Memory B cell (primary cell): ENCODE measurements around the gene TAS2R16.
"Not testable (repeated sequence)": the region's sequence is repeated elsewhere in the genome, so short reads cannot be mapped to it uniquely, and the experiment has no call there.

ENCODE experiments used
- ATAC-seq: fragments of 150-1000 bp; cut with Tn5 transposase; 2 replicates; pipeline ENCODE4 v1.10.0; 2021; ENCODE audit warnings: low read depth, mild to moderate bottlenecking, moderate library complexity
- DNase-seq, 2 donors: peaks; one replicate each; pipeline ENCODE4 v3.0.0; 2022; ENCODE audit warnings: low spot score in 2 of 2
- H3K27ac Mint-ChIP-seq: one replicate; pipeline ENCODE4 v1.8.0; 2022; ENCODE audit warnings: mild to moderate bottlenecking, moderate library complexity, mixed read lengths
- H3K27me3 Mint-ChIP-seq: one replicate; pipeline ENCODE4 v1.8.0; 2022; ENCODE audit warnings: mixed read lengths
- H3K36me3 Mint-ChIP-seq: one replicate; pipeline ENCODE4 v1.8.0; 2022; ENCODE audit warnings: mild to moderate bottlenecking, mixed read lengths
- H3K4me1 Mint-ChIP-seq: one replicate; pipeline ENCODE4 v1.8.0; 2022; ENCODE audit warnings: mixed read lengths
- H3K4me3 Mint-ChIP-seq: one replicate; pipeline ENCODE4 v1.8.0; 2022; ENCODE audit warnings: mild to moderate bottlenecking, moderate library complexity, mixed read lengths
- H3K9me3 Mint-ChIP-seq: one replicate; pipeline ENCODE4 v1.8.0; 2022; ENCODE audit warnings: mixed read lengths

TAS2R16 gene

DNA sequence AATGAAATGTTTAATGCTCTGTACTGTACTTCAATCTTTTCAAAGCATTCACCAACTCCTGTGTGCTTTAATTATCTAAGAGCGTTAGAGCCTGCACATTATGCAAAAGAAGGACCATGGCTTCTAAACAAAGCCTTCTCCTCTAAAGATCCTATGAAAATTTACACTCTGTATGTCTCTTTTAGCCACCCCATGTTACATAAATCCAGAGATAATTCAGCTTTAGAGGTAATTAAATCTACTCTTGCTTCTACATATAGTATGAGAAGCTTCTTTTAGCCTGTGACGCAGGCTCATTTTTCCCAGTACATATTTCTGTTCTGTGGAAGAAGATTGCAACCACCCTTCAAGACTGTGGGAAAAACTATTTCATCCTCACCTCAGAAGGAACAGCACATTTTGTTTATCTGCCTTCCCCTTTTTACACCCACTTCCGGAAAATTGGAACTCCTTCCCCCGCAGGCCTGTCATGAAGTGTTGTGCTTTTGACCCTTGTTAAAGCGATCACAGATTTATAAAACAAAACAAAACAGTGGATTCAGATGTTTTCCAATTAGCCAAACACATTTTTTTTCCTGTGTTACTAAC, 8.1 kb upstream of the TAS2R16 start:
- Mint-ChIP-seq H3K27ac (no peak overlapping the region), H3K4me1 (no peaks in the 10 kb centered on the region), H3K9me3 (peaks cover 6% of the 10 kb centered on the region), H3K27me3 (no peaks in the 10 kb centered on the region), H3K4me3 (no peak overlapping the region), H3K36me3 (no peaks in the 10 kb centered on the region)
- ATAC-seq (no peak), DNase-seq (no peak)

DNA sequence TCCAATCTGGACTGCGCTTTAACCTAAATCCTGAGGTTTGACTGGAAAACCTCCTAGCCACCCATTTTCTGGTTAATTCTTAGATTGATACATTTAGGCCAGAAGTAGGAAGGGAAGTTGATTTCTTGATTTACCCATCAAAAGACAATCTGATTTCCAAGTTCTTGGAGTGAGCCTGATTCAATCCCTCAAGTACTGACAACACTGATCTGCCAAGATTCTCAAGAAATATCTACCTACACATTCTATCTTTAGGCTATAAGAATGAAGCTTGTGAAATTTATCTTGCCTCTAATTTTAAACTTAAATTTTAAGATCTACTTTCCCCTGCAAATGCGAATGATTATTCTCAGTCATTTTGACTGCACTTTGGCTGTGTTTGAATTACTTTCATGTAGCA, 5.9 kb downstream of the TAS2R16 start:
- DNase-seq (no peak), ATAC-seq (no peak)
- no peak overlapping the region for H3K4me3 Mint-ChIP-seq
- H3K27me3 Mint-ChIP-seq, result no peaks in the 10 kb centered on the region
- H3K4me1 Mint-ChIP-seq, result no peaks in the 10 kb centered on the region
- peaks cover 9% of the 10 kb centered on the region for H3K9me3 Mint-ChIP-seq
- no peaks in the 10 kb centered on the region for H3K36me3 Mint-ChIP-seq
- no peak overlapping the region for H3K27ac Mint-ChIP-seq

GRCh38 chr7:122989041-122989440, 6.5 kb downstream of the TAS2R16 start:
- Mint-ChIP-seq H3K27me3 (no peaks in the 10 kb centered on the region), H3K4me1 (no peaks in the 10 kb centered on the region), H3K36me3 (no peaks in the 10 kb centered on the region), H3K9me3 (peaks cover 9% of the 10 kb centered on the region), H3K27ac (no peak overlapping the region), H3K4me3 (no peak overlapping the region)
- DNase-seq (no peak), ATAC-seq (no peak)

- no peak overlapping the region for H3K4me3 Mint-ChIP-seq
These were observed 7.2 kb downstream of the TAS2R16 start for GRCh38 chr7:122988333-122988732.

DNA sequence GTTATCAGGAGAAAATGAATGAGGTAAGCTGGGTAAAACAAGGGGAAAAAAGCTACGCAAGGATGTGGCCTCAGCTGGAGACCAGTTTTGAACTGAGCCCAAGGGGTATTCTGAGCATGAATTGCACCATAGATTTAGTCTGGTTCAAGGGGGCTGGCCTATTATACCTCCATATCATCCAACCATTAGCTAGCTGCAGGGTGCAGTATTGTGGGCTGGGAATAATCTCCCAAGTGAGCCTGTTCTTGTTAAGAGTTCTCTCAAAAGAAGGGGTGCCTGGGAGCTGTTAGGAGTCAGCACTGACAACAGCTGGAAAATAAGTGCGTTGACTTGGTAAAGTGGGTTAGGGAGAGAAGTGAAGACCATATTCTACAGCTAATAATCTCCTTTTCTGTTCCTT, 8.0 kb downstream of the TAS2R16 start:
- H3K27me3 Mint-ChIP-seq, result no peaks in the 10 kb centered on the region
- H3K4me1 Mint-ChIP-seq, result no peaks in the 10 kb centered on the region
- H3K4me3 Mint-ChIP-seq, result no peak overlapping the region
- H3K27ac Mint-ChIP-seq, result no peak overlapping the region
- H3K36me3 Mint-ChIP-seq, result no peaks in the 10 kb centered on the region
- DNase-seq (no peak), ATAC-seq (no peak)
- H3K9me3 Mint-ChIP-seq, result peaks cover 3% of the 10 kb centered on the region

More at GRCh38 chr7:122988333-122988732, 7.2 kb downstream of the TAS2R16 start:
- H3K27me3 Mint-ChIP-seq, result no peaks in the 10 kb centered on the region
- H3K9me3 Mint-ChIP-seq, result peaks cover 4% of the 10 kb centered on the region
- no peaks in the 10 kb centered on the region for H3K4me1 Mint-ChIP-seq
- no peaks in the 10 kb centered on the region for H3K36me3 Mint-ChIP-seq
- DNase-seq, result no peak
- ATAC-seq, result no peak
- no peak overlapping the region for H3K27ac Mint-ChIP-seq

DNA sequence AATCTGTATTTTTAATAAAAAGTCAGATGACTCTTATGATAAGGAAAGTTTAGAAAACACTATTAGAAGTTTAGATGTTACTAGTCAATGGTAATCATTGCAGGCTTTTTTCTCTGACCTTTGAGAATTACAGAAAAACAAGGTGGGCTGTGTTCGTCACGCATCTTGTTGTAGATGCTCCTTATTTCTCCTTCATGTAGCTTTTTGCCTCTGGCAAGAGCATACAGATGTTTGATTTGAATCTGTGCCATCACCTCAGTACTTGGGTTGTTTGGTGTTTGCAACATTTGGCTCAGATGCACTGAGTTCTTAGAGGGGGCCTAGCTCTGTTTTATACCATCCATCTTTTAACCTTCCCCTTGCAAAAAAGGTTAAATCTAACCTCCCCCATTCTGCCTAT, 11.5 kb downstream of the TAS2R16 start:
- no peak overlapping the region for H3K4me3 Mint-ChIP-seq
- H3K27ac Mint-ChIP-seq, result no peak overlapping the region
- no peaks in the 10 kb centered on the region for H3K4me1 Mint-ChIP-seq
- no peaks in the 10 kb centered on the region for H3K27me3 Mint-ChIP-seq
- no peaks in the 10 kb centered on the region for H3K36me3 Mint-ChIP-seq
- no peak for DNase-seq
- no peak for ATAC-seq
- peaks cover 3% of the 10 kb centered on the region for H3K9me3 Mint-ChIP-seq

DNA sequence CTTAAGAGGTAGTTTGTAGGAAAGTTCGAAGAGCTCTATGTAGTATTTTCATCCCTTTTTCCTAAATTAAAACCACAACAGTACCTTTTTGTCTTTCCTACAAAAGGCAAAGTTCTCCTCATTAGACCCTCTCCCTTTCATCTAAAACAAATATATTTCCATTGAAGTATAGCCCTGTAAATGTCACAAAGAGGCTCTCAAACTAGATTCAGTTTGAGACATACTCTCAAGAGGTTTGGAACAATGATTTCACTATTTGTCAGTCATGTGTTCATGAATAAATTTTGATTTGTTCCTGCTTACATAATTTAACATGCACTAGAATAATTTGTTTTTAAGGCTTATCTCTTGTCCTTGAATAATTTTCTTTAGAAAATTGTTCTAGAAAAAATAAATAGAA, 12.2 kb downstream of the TAS2R16 start:
- H3K36me3 Mint-ChIP-seq, result no peaks in the 10 kb centered on the region
- H3K4me3 Mint-ChIP-seq, result no peak overlapping the region
- ATAC-seq (no peak), DNase-seq (no peak)
- peaks cover 6% of the 10 kb centered on the region for H3K9me3 Mint-ChIP-seq
- H3K4me1 Mint-ChIP-seq, result no peaks in the 10 kb centered on the region
- H3K27ac Mint-ChIP-seq, result no peak overlapping the region
- H3K27me3 Mint-ChIP-seq, result no peaks in the 10 kb centered on the region

DNA sequence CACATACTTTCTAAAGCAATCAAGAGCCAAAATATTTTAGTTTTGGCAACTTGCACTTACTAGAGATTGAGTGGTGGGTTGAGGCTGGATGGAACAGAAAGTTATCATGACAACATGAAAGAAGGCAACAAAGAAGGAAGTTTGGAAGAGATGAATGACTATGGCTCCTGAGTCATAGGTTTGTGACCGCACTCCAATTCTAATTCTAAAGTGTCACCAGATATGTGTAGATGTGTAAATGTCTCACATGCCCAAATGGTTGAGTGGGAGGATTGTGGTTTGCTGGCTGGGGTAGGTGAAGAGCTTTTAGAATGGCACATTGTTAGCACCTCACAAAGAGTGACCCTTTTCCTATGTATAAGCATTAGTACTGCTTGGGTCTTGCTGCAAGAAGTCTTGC, 20.2 kb downstream of the TAS2R16 start:
- Mint-ChIP-seq H3K4me1 (no peaks in the 10 kb centered on the region), H3K27ac (no peak overlapping the region), H3K27me3 (no peaks in the 10 kb centered on the region), H3K36me3 (no peaks in the 10 kb centered on the region), H3K4me3 (no peak overlapping the region), H3K9me3 (peaks cover 9% of the 10 kb centered on the region)
- no peak for ATAC-seq
- no peak for DNase-seq

DNA sequence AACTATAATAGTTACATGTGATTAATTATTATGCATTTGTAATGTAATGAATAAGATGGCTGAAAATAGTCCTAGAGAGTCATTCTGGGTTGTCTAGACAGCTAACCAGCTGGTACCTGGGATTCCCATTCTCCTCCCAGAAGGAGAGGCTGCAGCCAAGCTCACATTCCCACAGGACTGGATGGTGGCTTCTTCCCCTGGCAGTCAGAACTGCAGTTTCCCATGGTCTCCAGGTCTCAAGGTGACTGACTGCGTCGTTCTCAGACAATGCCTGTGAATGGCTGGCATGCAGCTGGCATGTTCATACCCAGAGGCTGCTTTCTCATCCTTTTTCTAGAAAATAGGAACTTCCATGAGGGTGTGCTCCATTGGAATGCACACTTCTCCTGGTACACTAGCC, 21.3 kb downstream of the TAS2R16 start:
- peaks cover 10% of the 10 kb centered on the region for H3K9me3 Mint-ChIP-seq
- no peak for ATAC-seq
- no peaks in the 10 kb centered on the region for H3K4me1 Mint-ChIP-seq
- no peak for DNase-seq
- H3K36me3 Mint-ChIP-seq, result no peaks in the 10 kb centered on the region
- no peak overlapping the region for H3K4me3 Mint-ChIP-seq
- H3K27me3 Mint-ChIP-seq, result no peaks in the 10 kb centered on the region
- H3K27ac Mint-ChIP-seq, result no peak overlapping the region

DNA sequence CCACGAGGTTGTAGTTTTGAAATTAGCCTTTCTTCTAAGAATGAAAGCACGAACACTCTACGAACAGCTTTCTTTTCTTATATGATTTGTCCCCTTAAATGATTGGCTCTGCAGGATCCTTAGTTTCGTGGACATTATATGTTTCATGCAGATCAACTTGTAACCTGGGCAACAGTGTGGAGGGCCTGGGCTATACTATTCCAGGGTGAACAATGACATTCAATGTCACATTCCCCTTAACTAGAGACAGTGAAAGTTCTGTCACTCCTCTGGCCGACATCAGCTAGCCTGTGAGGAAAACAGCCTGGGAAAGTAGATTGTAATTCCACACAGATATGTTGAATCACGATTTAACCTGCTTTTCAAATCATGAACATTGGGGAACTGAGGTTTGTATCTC, 23.4 kb downstream of the TAS2R16 start:
- Mint-ChIP-seq H3K4me1 (no peaks in the 10 kb centered on the region), H3K27me3 (no peaks in the 10 kb centered on the region), H3K4me3 (no peak overlapping the region), H3K27ac (no peak overlapping the region), H3K36me3 (no peaks in the 10 kb centered on the region), H3K9me3 (peaks cover 7% of the 10 kb centered on the region)
- DNase-seq (no peak), ATAC-seq (no peak)

- peaks cover 7% of the 10 kb centered on the region for H3K9me3 Mint-ChIP-seq
- H3K4me1 Mint-ChIP-seq, result no peaks in the 10 kb centered on the region
- no peak overlapping the region for H3K4me3 Mint-ChIP-seq
- no peak for DNase-seq
- H3K36me3 Mint-ChIP-seq, result no peaks in the 10 kb centered on the region
- no peaks in the 10 kb centered on the region for H3K27me3 Mint-ChIP-seq
- H3K27ac Mint-ChIP-seq, result no peak overlapping the region
- no peak for ATAC-seq
These were observed 24.5 kb downstream of the TAS2R16 start for GRCh38 chr7:122970740-122971725.

- no peaks in the 10 kb centered on the region for H3K4me1 Mint-ChIP-seq
- no peak for DNase-seq
- no peak for ATAC-seq
- no peak overlapping the region for H3K4me3 Mint-ChIP-seq
- H3K9me3 Mint-ChIP-seq, result peaks cover 4% of the 10 kb centered on the region
- H3K27me3 Mint-ChIP-seq, result no peaks in the 10 kb centered on the region
- H3K36me3 Mint-ChIP-seq, result no peaks in the 10 kb centered on the region
- no peak overlapping the region for H3K27ac Mint-ChIP-seq
These were observed 27.1 kb downstream of the TAS2R16 start for GRCh38 chr7:122968389-122968788.

GRCh38 chr7:122965306-122965705, 30.2 kb downstream of the TAS2R16 start:
- Mint-ChIP-seq H3K27ac (no peak overlapping the region), H3K36me3 (no peaks in the 10 kb centered on the region), H3K9me3 (peaks cover 1% of the 10 kb centered on the region), H3K4me1 (no peaks in the 10 kb centered on the region), H3K27me3 (no peaks in the 10 kb centered on the region), H3K4me3 (no peak overlapping the region)
- ATAC-seq (no peak), DNase-seq (no peak)

DNA sequence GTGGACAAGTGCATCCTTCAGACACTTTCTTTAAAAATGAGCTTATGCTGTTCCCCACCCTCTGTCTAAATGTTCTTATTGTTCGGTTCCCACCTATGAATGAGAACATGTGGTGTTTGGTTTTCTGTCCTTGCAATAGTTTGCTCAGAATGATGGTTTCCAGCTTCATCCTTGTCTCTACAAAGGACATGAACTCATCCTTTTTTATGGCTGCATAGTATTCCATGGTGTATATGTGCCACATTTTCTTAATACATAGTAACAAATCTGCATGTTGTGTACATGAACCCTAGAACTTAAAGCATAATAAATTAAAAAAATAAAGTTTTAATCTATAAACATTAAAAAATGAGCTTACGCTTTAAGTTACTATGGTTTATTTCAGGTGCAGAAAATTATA, 41.8 kb downstream of the TAS2R16 start:
- H3K36me3 Mint-ChIP-seq, H3K9me3 Mint-ChIP-seq, H3K4me1 Mint-ChIP-seq, H3K27ac Mint-ChIP-seq, H3K27me3 Mint-ChIP-seq, H3K4me3 Mint-ChIP-seq, DNase-seq, ATAC-seq: not testable (repeated sequence)

DNA sequence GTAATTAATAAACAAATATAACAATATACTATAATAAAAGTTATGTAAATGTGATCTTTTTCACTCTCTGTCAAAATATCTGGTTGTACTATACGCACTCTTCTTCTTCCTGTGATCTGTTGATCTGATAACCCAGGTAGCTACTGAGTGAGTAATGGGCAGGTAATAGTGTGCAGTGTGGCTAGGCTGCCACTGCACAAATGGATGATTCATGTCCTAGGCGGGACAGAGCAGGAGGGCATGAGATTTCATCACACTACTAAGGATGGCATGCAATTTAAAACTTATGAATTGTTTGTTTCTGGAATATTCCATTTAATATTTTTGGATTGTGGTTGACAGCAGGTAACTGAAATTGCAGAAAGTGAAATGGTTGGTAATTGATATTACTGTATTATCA, 44.5 kb downstream of the TAS2R16 start:
- H3K36me3 Mint-ChIP-seq, result no peaks in the 10 kb centered on the region
- H3K9me3 Mint-ChIP-seq, result no peaks in the 10 kb centered on the region
- H3K4me3 Mint-ChIP-seq, result no peak overlapping the region
- H3K27ac Mint-ChIP-seq, result no peak overlapping the region
- no peak for ATAC-seq
- no peaks in the 10 kb centered on the region for H3K4me1 Mint-ChIP-seq
- no peak for DNase-seq
- no peaks in the 10 kb centered on the region for H3K27me3 Mint-ChIP-seq
